ENCODE measurements around the gene REC8.

DNA sequence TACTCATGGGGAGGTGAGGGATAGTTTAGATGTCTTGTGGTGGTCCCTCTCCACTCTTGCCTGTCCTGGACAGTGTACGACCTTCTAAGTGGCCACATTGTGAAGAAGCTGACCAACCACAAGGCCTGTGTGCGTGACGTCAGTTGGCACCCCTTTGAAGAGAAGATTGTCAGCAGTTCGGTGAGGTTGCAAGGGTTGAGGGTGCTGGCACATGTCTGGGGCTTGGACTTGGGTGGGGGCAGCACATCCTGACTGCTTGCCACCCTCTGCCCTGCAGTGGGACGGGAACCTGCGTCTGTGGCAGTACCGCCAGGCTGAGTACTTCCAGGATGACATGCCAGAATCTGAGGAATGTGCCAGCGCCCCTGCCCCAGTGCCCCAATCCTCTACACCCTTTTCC is 49.0 kb upstream of the REC8 start:
- TF ChIP-seq, protein P1, sequence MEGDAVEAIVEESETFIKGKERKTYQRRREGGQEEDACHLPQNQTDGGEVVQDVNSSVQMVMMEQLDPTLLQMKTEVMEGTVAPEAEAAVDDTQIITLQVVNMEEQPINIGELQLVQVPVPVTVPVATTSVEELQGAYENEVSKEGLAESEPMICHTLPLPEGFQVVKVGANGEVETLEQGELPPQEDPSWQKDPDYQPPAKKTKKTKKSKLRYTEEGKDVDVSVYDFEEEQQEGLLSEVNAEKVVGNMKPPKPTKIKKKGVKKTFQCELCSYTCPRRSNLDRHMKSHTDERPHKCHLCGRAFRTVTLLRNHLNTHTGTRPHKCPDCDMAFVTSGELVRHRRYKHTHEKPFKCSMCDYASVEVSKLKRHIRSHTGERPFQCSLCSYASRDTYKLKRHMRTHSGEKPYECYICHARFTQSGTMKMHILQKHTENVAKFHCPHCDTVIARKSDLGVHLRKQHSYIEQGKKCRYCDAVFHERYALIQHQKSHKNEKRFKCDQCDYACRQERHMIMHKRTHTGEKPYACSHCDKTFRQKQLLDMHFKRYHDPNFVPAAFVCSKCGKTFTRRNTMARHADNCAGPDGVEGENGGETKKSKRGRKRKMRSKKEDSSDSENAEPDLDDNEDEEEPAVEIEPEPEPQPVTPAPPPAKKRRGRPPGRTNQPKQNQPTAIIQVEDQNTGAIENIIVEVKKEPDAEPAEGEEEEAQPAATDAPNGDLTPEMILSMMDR (conservative IDR thresholded peaks at IDR 0.05) = no peak
- no peak for TF ChIP-seq EZH2 (IDR thresholded peaks at IDR 0.05; ENCODE audit: low read depth)
